ENCODE results near the gene MED13. TPM values are rescaled to one million over a fixed set of nuclear protein-coding genes. Genes with fewer than 3 reads are reported as not detected.

MED13 gene
- total RNA-seq, 1 donor = 68.8 TPM

DNA sequence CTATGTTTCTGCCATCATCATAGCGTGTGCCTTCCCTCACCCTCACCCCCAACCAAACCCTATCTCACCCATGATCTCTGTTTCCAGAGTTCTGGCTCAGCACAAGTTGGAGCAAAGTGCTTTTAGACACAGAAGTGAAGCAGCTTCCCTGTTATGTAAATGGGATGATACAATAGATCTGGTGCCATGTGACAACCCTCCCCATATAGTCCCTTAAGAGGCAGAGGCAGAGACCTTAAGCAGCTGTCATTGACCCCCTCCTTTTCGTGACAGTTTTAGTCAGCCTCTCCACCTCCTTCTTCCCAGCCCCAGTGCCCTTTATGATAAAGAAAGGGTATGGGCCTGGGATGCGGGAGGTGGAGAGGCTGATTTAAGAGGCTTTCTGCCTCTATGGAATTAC is 40.3 kb upstream of the MED13 start:
- no peaks in the 10 kb centered on the region for H3K4me1 ChIP-seq (ENCODE audit: insufficient read depth, low read length)
- no peaks in the 10 kb centered on the region for H3K79me2 ChIP-seq (ENCODE audit: insufficient read depth, low read length)
- peaks cover 17% of the 10 kb centered on the region for H3K27me3 ChIP-seq (ENCODE audit: insufficient read depth, low read length)
- no peak overlapping the region for H3K4me2 ChIP-seq (ENCODE audit: insufficient read depth, low read length)
- no peak overlapping the region for H2AFZ ChIP-seq (ENCODE audit: low read length)
- H3K4me3 ChIP-seq (ENCODE audit: insufficient read depth, low read length) = no peak overlapping the region
- no peak for DNase-seq (ENCODE audit: insufficient read length, low spot score, missing footprints)
- no peaks in the 10 kb centered on the region for H4K20me1 ChIP-seq (ENCODE audit: insufficient read depth, low read length)
- TF ChIP-seq CTCF (IDR thresholded peaks at IDR 0.05; ENCODE audit: extremely low read depth, low read depth, low read length) = no peak
- no peaks in the 10 kb centered on the region for H3K36me3 ChIP-seq (ENCODE audit: insufficient read depth, low read length)
- no peaks in the 10 kb centered on the region for H3K9me3 ChIP-seq (ENCODE audit: low read depth, low read length)
- no peak overlapping the region for H3K27ac ChIP-seq (ENCODE audit: low read depth, low read length)

DNA sequence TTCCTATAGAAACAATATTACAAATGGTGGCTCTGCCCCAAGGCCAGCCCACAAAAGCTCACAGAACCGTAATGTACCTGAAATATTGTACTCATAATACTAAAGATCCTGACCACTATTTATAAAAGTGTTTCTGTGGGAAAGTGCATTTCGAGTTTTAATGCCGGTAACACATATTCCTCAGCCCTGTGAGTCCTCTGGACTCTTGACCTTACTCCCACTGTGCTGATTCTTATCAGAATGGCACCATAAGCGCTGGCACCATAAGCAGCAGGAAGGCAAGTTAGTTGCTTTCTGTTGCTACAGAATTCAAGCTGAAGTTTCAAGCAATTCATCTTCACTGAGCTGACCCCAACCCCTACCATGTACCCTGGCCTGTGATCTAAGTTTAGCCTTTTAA is 36.4 kb upstream of the MED13 start:
- TF ChIP-seq CTCF (IDR thresholded peaks at IDR 0.05; ENCODE audit: extremely low read depth, low read depth, low read length) = no peak

DNA sequence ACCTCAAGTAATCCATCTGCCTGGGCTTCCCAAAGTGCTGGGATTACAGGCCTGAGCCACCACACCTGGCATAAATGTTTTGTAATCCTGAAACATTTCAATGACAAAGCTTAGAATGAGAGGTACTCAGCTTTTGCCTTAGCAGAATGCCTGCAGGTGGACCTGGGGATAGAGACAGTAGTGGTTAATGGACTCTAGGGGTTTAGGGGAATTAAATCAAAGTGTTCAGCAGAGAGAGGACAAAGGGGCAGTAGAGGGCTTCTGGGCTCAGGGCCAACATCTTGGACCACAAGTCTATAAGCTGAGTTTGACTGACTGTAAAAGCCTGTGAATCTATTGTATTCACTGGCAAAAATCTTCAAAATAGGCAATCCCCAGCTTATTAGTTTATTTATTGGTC is 36.0 kb upstream of the MED13 start:
- no peaks in the 10 kb centered on the region for H3K79me2 ChIP-seq (ENCODE audit: insufficient read depth, low read length)
- peaks cover 4% of the 10 kb centered on the region for H3K4me1 ChIP-seq (ENCODE audit: insufficient read depth, low read length)
- TF ChIP-seq CTCF (IDR thresholded peaks at IDR 0.05; ENCODE audit: extremely low read depth, low read depth, low read length) = no peak
- no peaks in the 10 kb centered on the region for H4K20me1 ChIP-seq (ENCODE audit: insufficient read depth, low read length)
- DNase-seq (ENCODE audit: insufficient read length, low spot score, missing footprints) = no peak
- H3K36me3 ChIP-seq (ENCODE audit: insufficient read depth, low read length) = no peaks in the 10 kb centered on the region
- no peak overlapping the region for H3K27ac ChIP-seq (ENCODE audit: low read depth, low read length)
- no peak overlapping the region for H3K4me3 ChIP-seq (ENCODE audit: insufficient read depth, low read length)
- H3K4me2 ChIP-seq (ENCODE audit: insufficient read depth, low read length) = no peak overlapping the region
- peaks cover 24% of the 10 kb centered on the region for H3K27me3 ChIP-seq (ENCODE audit: insufficient read depth, low read length)
- H3K9me3 ChIP-seq (ENCODE audit: low read depth, low read length) = no peaks in the 10 kb centered on the region
- H2AFZ ChIP-seq (ENCODE audit: low read length) = no peak overlapping the region

More for the DNA sequence above, 36.4 kb upstream of the MED13 start:
- Histone ChIP-seq H4K20me1 (ENCODE audit: insufficient read depth, low read length) (no peaks in the 10 kb centered on the region), H2AFZ (ENCODE audit: low read length) (no peak overlapping the region), H3K4me1 (ENCODE audit: insufficient read depth, low read length) (peaks cover under 1% of the 10 kb centered on the region), H3K9me3 (ENCODE audit: low read depth, low read length) (no peaks in the 10 kb centered on the region), H3K27me3 (ENCODE audit: insufficient read depth, low read length) (peaks cover 28% of the 10 kb centered on the region), H3K79me2 (ENCODE audit: insufficient read depth, low read length) (no peaks in the 10 kb centered on the region), H3K36me3 (ENCODE audit: insufficient read depth, low read length) (no peaks in the 10 kb centered on the region), H3K4me3 (ENCODE audit: insufficient read depth, low read length) (no peak overlapping the region), H3K27ac (ENCODE audit: low read depth, low read length) (no peak overlapping the region), H3K4me2 (ENCODE audit: insufficient read depth, low read length) (no peak overlapping the region)
- no peak for DNase-seq (ENCODE audit: insufficient read length, low spot score, missing footprints)

DNA sequence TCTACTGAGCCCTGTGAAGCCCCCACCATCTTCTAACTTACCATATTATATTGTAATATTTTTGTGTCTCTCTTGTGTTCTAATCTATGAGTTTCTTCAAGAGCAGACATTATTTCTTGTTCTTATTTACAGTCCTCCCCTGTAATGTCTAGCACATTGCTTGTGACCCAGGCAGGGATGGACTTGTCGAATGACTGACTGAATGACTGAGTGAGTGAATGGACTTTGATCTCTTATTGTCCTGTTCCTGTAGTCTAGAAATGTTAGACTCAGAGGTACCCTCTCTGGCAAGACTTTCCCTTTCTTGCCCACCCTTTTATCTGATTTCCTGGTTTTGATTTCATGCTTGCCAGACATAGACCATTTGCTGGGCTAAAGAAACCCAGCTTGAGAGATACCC is 35.0 kb upstream of the MED13 start:
- no peak overlapping the region for H3K4me2 ChIP-seq (ENCODE audit: insufficient read depth, low read length)
- H3K79me2 ChIP-seq (ENCODE audit: insufficient read depth, low read length) = no peaks in the 10 kb centered on the region
- no peak for TF ChIP-seq CTCF (IDR thresholded peaks at IDR 0.05; ENCODE audit: extremely low read depth, low read depth, low read length)
- no peak overlapping the region for H3K27ac ChIP-seq (ENCODE audit: low read depth, low read length)
- no peak overlapping the region for H2AFZ ChIP-seq (ENCODE audit: low read length)
- no peak overlapping the region for H3K4me3 ChIP-seq (ENCODE audit: insufficient read depth, low read length)
- no peaks in the 10 kb centered on the region for H4K20me1 ChIP-seq (ENCODE audit: insufficient read depth, low read length)
- H3K36me3 ChIP-seq (ENCODE audit: insufficient read depth, low read length) = no peaks in the 10 kb centered on the region
- DNase-seq (ENCODE audit: insufficient read length, low spot score, missing footprints) = no peak
- peaks cover 16% of the 10 kb centered on the region for H3K27me3 ChIP-seq (ENCODE audit: insufficient read depth, low read length)
- H3K4me1 ChIP-seq (ENCODE audit: insufficient read depth, low read length) = peaks cover 13% of the 10 kb centered on the region
- H3K9me3 ChIP-seq (ENCODE audit: low read depth, low read length) = no peaks in the 10 kb centered on the region

All from osteoblast (primary cell).